Left lung (tissue), 10 donors: ENCODE data around the gene PHACTR2. TPM values are rescaled to one million over a fixed set of nuclear protein-coding genes. Genes with fewer than 3 reads are reported as not detected.

ENCODE experiments used
- ATAC-seq: fragments of 200-7000 bp; cut with Tn5 transposase; one replicate; pipeline ENCODE4 v1.9.1; 2020; ENCODE audit warnings: moderate library complexity
- DNase-seq, 4 donors: peaks; one replicate each; pipeline ENCODE4 v3.0.0-alpha.2; 2013 to 2020
- H3K27ac ChIP-seq, 2 donors: fragments of 200-600 bp; sonication (generic) in 1 of 2; one replicate each; pipeline versions ENCODE4 v1.5.0 to v1.8.0; 2020 to 2021
- H3K27me3 ChIP-seq, 2 donors: fragments of 200-600 bp; sonication (generic) in 1 of 2; one replicate each; pipeline versions ENCODE4 v1.5.0 to v1.8.0; 2020 to 2021
- H3K36me3 ChIP-seq, 2 donors: fragments of 200-600 bp; sonication (generic) in 1 of 2; one replicate each; pipeline versions ENCODE4 v1.5.0 to v1.8.0; 2020 to 2021
- H3K4me1 ChIP-seq, 2 donors: fragments of 200-600 bp; one replicate each; pipeline ENCODE4 v1.8.0; 2021
- H3K4me3 ChIP-seq, 2 donors: fragments of 200-600 bp; sonication (generic) in 1 of 2; one replicate each; pipeline versions ENCODE4 v1.5.0 to v1.8.0; 2020 to 2021; ENCODE audit warnings: mild to moderate bottlenecking in 1 of 2
- H3K9me3 ChIP-seq, 2 donors: fragments of 200-600 bp; sonication (generic) in 1 of 2; one replicate each; pipeline versions ENCODE4 v1.5.0 to v1.8.0; 2020 to 2021
- CTCF ChIP-seq, 2 donors: fragments of 200-600 bp; sonication (generic) in 1 of 2; IDR thresholded peaks; one replicate each; pipeline versions ENCODE4 v1.5.0 to v1.8.0; 2021; ENCODE audit warnings: antibody characterized with exemption in 2 of 2
- intact Hi-C, 2 donors: fragments of 100-400 bp; cut with DNase I; formaldehyde crosslinking; loops; one replicate each; pipeline versions ENCODE4 v1.11.2 to v1.14.2; 2022
- polyA plus RNA-seq, 6 donors: library from polyadenylated mRNA; unstranded; fragments of 120-200 nt; gene quantifications; one replicate each; pipeline ENCODE4 v1.2.1, GENCODE V29; 2013; ENCODE audit not compliant: insufficient read length in 6 of 6
- total RNA-seq, 2 donors: library from RNA; stranded (reverse); fragmentation: NEBNext Ultra II Directional; extraction: Animal tissue kit (Norgen Biotek cat#: 25700); gene quantifications; one replicate each; pipeline ENCODE4 v1.2.1, GENCODE V29; 2021
- donor health status: DM: no; HTN: yes; CAD: no.
- donor health status: DM: no; HTN: no; CAD: no.

Gene PHACTR2
- total and polyA plus RNA-seq, 8 donors: 43.7 to 71.1 (median 49.8) TPM

DNA sequence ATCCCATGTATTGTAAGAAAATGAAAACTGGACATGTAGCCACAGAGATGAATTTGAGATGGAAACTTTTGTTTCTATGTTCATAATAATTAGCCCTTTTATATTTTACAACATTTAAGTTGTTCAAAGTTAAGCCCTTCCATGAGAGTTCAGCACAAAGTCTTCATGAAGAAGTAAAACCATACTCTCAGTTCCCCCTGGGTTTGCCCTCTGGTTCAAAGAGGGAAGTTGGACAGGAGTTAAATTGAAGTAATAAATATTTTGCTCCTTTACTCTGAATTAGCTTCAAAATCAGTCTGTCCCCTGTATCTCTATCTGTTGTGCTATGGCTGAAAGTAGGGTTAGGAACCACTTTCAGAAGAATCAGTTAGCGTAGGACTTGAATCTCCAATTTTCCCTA lies 31.1 kb downstream of the PHACTR2 start:
- Histone ChIP-seq H3K9me3 (no peaks in the 10 kb centered on the region), H3K36me3 (no peaks in the 10 kb centered on the region), H3K4me1 (peaks cover 0 to 30% of the 10 kb centered on the region in 2 donors), H3K27me3 (no peaks in the 10 kb centered on the region), H3K27ac (peak overlapping the region in 1 of 2 donors; percentile 48), H3K4me3 (no peak overlapping the region)
- no peak for DNase-seq
- intact Hi-C loops: no loop called here
- TF ChIP-seq CTCF (IDR thresholded peaks at IDR 0.05): no peak
- ATAC-seq: peak; percentile 32

DNA sequence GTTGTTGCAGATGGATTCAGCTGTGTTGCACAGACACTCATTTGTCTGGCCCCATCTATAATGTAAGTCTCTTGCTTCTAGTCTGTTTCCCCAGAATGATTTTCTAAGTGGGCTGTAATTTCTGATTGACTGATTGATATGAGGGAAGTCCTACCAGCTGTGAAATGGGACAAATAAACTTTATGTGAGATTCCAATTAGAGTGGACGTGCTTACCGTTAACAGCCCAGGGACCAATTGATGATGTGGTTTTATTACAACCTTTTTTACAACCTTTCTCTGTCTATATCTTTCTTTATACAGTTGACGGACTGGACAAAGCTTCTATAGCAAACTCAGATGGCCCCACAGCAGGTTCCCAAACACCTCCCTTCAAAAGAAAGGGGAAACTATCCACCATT lies 33.9 kb downstream of the PHACTR2 start:
- Histone ChIP-seq H3K27me3 (no peaks in the 10 kb centered on the region), H3K36me3 (no peaks in the 10 kb centered on the region), H3K27ac (no peak overlapping the region), H3K9me3 (no peaks in the 10 kb centered on the region), H3K4me3 (no peak overlapping the region), H3K4me1 (peaks cover 0 to 27% of the 10 kb centered on the region in 2 donors)
- ATAC-seq (no peak), DNase-seq (no peak)
- intact Hi-C loops: no loop called here
- no peak for TF ChIP-seq CTCF (IDR thresholded peaks at IDR 0.05)

- DNase-seq (no peak), ATAC-seq (no peak)
- no peak for TF ChIP-seq CTCF (IDR thresholded peaks at IDR 0.05)
- no peaks in the 10 kb centered on the region for H3K27me3 ChIP-seq
- H3K27ac ChIP-seq: no peak overlapping the region
- H3K9me3 ChIP-seq: no peaks in the 10 kb centered on the region
- intact Hi-C loops: no loop called here
- no peak overlapping the region for H3K4me3 ChIP-seq
- H3K36me3 ChIP-seq: no peaks in the 10 kb centered on the region
- H3K4me1 ChIP-seq: peaks cover 0 to 4% of the 10 kb centered on the region in 2 donors
These were observed 40.7 kb downstream of the PHACTR2 start for GRCh38 chr6:143718472-143718871.

DNA sequence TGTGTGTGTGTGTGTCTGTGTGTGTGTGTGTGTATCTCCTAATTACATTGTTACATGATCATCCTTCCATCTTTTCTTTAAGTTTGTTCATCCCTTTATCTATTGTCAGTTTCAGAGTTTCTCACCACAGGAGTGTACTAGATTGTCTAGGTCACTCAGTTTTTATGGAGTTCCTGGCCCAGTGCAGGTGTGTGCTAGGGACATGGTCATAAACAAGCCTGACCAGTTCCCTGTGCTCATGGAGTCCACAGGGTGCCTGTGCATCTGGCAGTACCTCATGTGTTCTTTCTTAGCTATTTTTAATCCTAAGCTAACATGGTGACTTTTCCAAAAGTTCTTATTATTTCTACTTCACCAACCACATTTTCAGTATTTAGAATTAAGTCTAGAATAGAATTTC lies 43.9 kb downstream of the PHACTR2 start:
- Histone ChIP-seq H3K9me3 (no peaks in the 10 kb centered on the region), H3K27ac (no peak overlapping the region), H3K4me3 (no peak overlapping the region), H3K27me3 (no peaks in the 10 kb centered on the region), H3K36me3 (no peaks in the 10 kb centered on the region), H3K4me1 (peaks cover 0 to 4% of the 10 kb centered on the region in 2 donors)
- DNase-seq (no peak), ATAC-seq (no peak)
- no peak for TF ChIP-seq CTCF (IDR thresholded peaks at IDR 0.05)
- intact Hi-C loops: no loop called here

GRCh38 chr6:143724876-143725275 lies 47.1 kb downstream of the PHACTR2 start:
- no peak for TF ChIP-seq CTCF (IDR thresholded peaks at IDR 0.05)

More at GRCh38 chr6:143724876-143725275, 47.1 kb downstream of the PHACTR2 start:
- intact Hi-C loops: no loop called here
- Histone ChIP-seq H3K4me1 (peaks cover 0 to 4% of the 10 kb centered on the region in 2 donors), H3K9me3 (no peaks in the 10 kb centered on the region), H3K27ac (no peak overlapping the region), H3K27me3 (no peaks in the 10 kb centered on the region), H3K36me3 (no peaks in the 10 kb centered on the region), H3K4me3 (no peak overlapping the region)
- no peak for DNase-seq
- no peak for ATAC-seq
